ENCODE results near the gene SLC2A5. TPM values are rescaled to one million over a fixed set of nuclear protein-coding genes. Genes with fewer than 3 reads are reported as not detected.

Gene SLC2A5
- total RNA-seq, 1 donor from 2014 or later: 3.6 TPM

- peaks cover 17% of the 10 kb centered on the region for H3K4me1 Mint-ChIP-seq
- no peak overlapping the region for H3K27ac Mint-ChIP-seq
- POLR2A ChIA-PET: no interaction called here
- no peak for DNase-seq
- CTCF ChIA-PET: no interaction called here
- peaks cover 3% of the 10 kb centered on the region for H3K27me3 Mint-ChIP-seq
- no peak for TF ChIP-seq CTCF (IDR thresholded peaks at IDR 0.05)
- no peaks in the 10 kb centered on the region for H3K9me3 Mint-ChIP-seq
- intact Hi-C loops (cut with micrococcal nuclease): no loop called here
- ATAC-seq (ENCODE audit: low read depth): no peak
- no peaks in the 10 kb centered on the region for H3K36me3 Mint-ChIP-seq (ENCODE audit: low read depth)
- no peak overlapping the region for H3K4me3 Mint-ChIP-seq
Observed at GRCh38 chr1:9018333-9018732, 51.1 kb downstream of the SLC2A5 start.

- no peaks in the 10 kb centered on the region for H3K36me3 Mint-ChIP-seq (ENCODE audit: low read depth)
- DNase-seq: no peak
- ChIA-PET POLR2A (no interaction called here), CTCF (interaction anchor here (1.3 to 1.4 kb wide), 2 partner anchors 85 to 86 kb away, joined by 3 read pairs; no protein-coding TSS in a partner anchor)
- peaks cover 20% of the 10 kb centered on the region for H3K4me1 Mint-ChIP-seq
- H3K4me3 Mint-ChIP-seq: no peak overlapping the region
- TF ChIP-seq CTCF (IDR thresholded peaks at IDR 0.05): no peak
- peaks cover 3% of the 10 kb centered on the region for H3K27me3 Mint-ChIP-seq
- H3K27ac Mint-ChIP-seq: no peak overlapping the region
- ATAC-seq (ENCODE audit: low read depth): no peak
- intact Hi-C loops (cut with micrococcal nuclease): no loop called here
- no peaks in the 10 kb centered on the region for H3K9me3 Mint-ChIP-seq
Observed at GRCh38 chr1:9016455-9016854, 53.0 kb downstream of the SLC2A5 start.

DNA sequence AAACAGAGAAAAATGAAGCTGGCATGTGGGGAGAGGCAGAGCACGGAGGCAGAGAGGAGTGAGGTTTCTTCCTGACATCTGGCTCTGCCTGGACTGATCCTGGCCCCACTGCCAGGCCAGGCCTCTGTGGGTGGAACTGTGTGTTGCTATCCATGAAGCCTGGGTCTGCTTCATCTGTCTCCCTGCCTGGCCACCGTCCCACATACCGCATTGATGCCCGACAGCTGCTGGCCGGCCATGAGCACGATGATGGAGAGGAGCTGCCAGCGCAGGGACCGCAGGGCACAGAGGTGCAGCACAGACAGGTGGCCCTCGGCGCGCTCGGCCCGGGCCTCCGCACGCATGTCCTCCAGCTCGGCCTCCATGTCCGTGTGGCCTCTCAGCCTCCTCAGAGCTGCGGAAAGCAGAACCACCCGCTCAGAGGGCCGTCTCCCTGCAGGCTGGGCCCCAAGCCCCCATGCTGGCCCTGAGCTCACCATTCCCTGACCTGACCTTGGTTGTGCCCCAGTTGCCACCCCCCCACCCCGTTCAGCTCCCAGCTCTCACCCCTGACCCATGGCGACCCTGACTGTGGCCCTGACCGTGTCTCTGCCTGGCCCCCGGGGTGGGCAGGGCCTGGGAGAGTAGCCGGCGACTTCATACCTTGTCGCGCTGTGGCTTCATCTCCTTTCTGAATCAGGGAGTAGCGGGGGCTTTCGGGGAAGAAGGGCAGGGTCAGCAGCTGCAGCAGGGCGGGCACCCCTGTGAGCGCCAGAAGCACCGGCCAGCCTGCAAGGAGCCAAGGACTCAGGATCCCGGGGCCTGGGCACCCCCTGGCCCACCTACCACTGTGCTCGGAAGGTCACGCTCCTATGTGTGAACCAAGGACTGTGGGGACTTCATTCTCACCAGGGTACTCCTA, 54.7 kb downstream of the SLC2A5 start:
- no peak for ATAC-seq (ENCODE audit: low read depth)
- TF ChIP-seq CTCF (IDR thresholded peaks at IDR 0.05): no peak
- H3K27ac Mint-ChIP-seq: no peak overlapping the region
- H3K27me3 Mint-ChIP-seq: peaks cover 3% of the 10 kb centered on the region
- ChIA-PET POLR2A (interaction anchor here (1.0 to 1.3 kb wide), 2 partner anchors 10 to 23 kb away, joined by 3 to 5 read pairs; no protein-coding TSS in a partner anchor), CTCF (interaction anchor here (1.1 to 1.8 kb wide), 5 partner anchors 9 to 88 kb away, joined by 3 to 6 read pairs (median 5); no protein-coding TSS in a partner anchor)
- no peak overlapping the region for H3K4me3 Mint-ChIP-seq
- intact Hi-C loops (cut with micrococcal nuclease): no loop called here
- H3K36me3 Mint-ChIP-seq (ENCODE audit: low read depth): no peaks in the 10 kb centered on the region
- no peaks in the 10 kb centered on the region for H3K9me3 Mint-ChIP-seq
- DNase-seq: no peak
- peaks cover 35% of the 10 kb centered on the region for H3K4me1 Mint-ChIP-seq

DNA sequence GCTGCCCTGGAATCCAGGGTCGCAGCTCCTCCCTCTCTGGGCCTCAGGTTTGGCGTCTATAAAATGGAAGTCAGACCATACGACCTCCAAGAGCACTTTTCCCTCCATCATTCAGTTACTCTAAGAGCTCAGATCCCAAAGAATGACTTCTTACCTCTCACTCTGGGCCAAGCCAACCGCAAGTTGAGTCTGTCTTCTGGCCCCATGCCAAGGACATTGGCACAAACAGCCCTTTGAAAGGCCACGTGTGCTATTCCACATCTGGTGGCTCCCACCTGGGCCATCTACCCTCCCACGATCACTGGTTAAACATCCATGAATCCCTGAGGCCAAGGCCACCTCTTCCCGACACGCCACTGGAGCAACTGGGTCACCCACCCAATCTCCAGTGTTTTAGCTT, 55.6 kb downstream of the SLC2A5 start:
- intact Hi-C loops (cut with micrococcal nuclease): no loop called here
- peaks cover 44% of the 10 kb centered on the region for H3K4me1 Mint-ChIP-seq
- ChIA-PET CTCF (interaction anchor here (1.2 to 1.8 kb wide), 2 partner anchors 9 to 88 kb away, joined by 5 to 6 read pairs; no protein-coding TSS in a partner anchor), POLR2A (no interaction called here)
- H3K27me3 Mint-ChIP-seq: peaks cover 3% of the 10 kb centered on the region
- H3K9me3 Mint-ChIP-seq: no peaks in the 10 kb centered on the region
- no peak for TF ChIP-seq CTCF (IDR thresholded peaks at IDR 0.05)
- H3K36me3 Mint-ChIP-seq (ENCODE audit: low read depth): no peaks in the 10 kb centered on the region
- H3K4me3 Mint-ChIP-seq: no peak overlapping the region
- DNase-seq: no peak
- ATAC-seq (ENCODE audit: low read depth): no peak
- H3K27ac Mint-ChIP-seq: no peak overlapping the region

GRCh38 chr1:9010781-9011323, 58.6 kb downstream of the SLC2A5 start:
- Mint-ChIP-seq H3K27ac (no peak overlapping the region), H3K4me1 (peaks cover 58% of the 10 kb centered on the region), H3K9me3 (no peaks in the 10 kb centered on the region), H3K36me3 (ENCODE audit: low read depth) (no peaks in the 10 kb centered on the region), H3K4me3 (no peak overlapping the region), H3K27me3 (peaks cover 2% of the 10 kb centered on the region)
- intact Hi-C loops (cut with micrococcal nuclease): loop anchor here (1.0 kb wide), 1 partner anchor 90 kb away; no protein-coding TSS in a partner anchor
- DNase-seq: no peak
- POLR2A ChIA-PET: interaction anchor here (0.5 to 0.9 kb wide), 2 partner anchors 70 to 132 kb away, joined by 3 to 9 read pairs; partner anchors contain the start of gene ENO1
- CTCF ChIA-PET: interaction anchor here (1.0 to 5.5 kb wide), 2 partner anchors 91 to 95 kb away, joined by 3 to 40 read pairs; no protein-coding TSS in a partner anchor
- TF ChIP-seq CTCF (IDR thresholded peaks at IDR 0.05): no peak
- ATAC-seq (ENCODE audit: low read depth): no peak

All from activated B cell treated with CpG ODN at 0.5 μM for 24 hours (primary cell).